ENCODE measurements around the gene CST3. TPM values are rescaled to one million over a fixed set of nuclear protein-coding genes. Genes with fewer than 3 reads are reported as not detected.
A peak's percentile ranks its signal among the peaks of the same experiment; 100 is the strongest.
"Not testable (repeated sequence)": the region's sequence is repeated elsewhere in the genome, so short reads cannot be mapped to it uniquely, and the experiment has no call there.

CST3 gene, protein sequence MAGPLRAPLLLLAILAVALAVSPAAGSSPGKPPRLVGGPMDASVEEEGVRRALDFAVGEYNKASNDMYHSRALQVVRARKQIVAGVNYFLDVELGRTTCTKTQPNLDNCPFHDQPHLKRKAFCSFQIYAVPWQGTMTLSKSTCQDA
- total RNA-seq (1,000 to 10,000 TPM in 1 of 4 donors, 100 to 1,000 TPM in 3; 785 to 1,029 (median 931) TPM), polyA plus RNA-seq (1,076 TPM)
- long read RNA-seq, donor 1, transcript CST3-201 (3 exons, 873 nt): major isoform, 643 of 654 reads
- long read RNA-seq, donor 1, partial matches to known transcripts: 5 of 654 reads
- long read RNA-seq, donor 1, other reads (novel, unspliced or antisense): 2 of 654 reads
- long read RNA-seq, donor 2, transcript CST3-201 (3 exons, 873 nt): major isoform, 577 of 592 reads
- long read RNA-seq, donor 2, partial matches to known transcripts: 8 of 592 reads
- long read RNA-seq, donor 2, other reads (novel, unspliced or antisense): 5 of 592 reads
- long read RNA-seq, donor 3, transcript CST3-203 (4 exons, 3,286 nt): minor isoform, 5 of 329 reads
- long read RNA-seq, donor 3, transcript CST3-201 (3 exons, 873 nt): major isoform, 312 of 329 reads
- long read RNA-seq, donor 3, partial matches to known transcripts: 0 of 329 reads
- long read RNA-seq, donor 3, other reads (novel, unspliced or antisense): 12 of 329 reads
- long read RNA-seq, donor 4, transcript CST3-201 (3 exons, 873 nt): major isoform, 383 of 388 reads
- long read RNA-seq, donor 4, partial matches to known transcripts: 1 of 388 reads
- long read RNA-seq, donor 4, other reads (novel, unspliced or antisense): 3 of 388 reads

DNA sequence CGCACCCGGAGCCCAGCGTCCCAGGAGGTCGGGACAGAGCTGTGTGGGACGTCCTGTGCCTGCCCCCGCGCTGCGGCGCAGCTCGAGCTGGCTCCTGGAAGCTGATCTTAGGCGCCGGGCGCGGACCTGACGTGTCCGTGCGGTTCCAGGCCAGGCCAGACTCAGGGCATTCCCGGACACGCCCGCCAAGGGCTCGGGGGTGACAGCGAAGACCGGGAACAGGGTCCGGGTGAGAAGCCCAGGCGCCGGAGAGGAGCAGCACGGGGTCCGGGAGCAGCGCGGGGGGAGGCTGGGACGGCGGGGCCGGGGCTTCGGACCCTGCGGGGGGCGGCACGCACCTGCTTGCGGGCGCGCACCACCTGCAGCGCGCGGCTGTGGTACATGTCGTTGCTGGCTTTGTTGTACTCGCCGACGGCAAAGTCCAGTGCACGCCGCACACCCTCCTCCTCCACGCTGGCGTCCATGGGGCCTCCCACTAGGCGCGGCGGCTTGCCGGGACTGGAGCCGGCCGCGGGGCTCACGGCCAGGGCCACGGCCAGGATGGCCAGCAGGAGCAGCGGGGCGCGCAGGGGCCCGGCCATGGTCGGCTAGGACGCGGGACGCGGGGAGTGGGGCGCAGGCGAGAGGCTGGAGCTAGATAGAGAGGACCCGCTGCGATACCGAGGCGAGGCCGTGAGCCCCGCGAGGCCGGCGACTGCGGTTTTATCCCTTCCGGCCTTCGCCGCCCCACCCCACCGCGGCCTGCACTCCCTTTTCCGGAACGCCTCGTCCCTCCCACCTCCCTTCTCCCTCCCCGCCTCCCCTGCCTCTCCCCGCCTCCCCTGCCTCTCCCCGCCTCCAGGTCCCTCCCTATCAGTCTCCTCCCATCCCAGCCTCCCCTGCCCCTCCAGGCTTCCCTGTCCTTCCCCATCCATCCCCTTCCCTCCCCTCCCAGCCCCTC, at the start of gene CST3:
Gene CST3 (minus strand): TSS at position 674 of the 940 bp plus-strand sequence. CDS start 93 bp downstream, at position 581.
- ATAC-seq (peak; percentile 91 to 92), DNase-seq (peak; percentile 93 to 97 (median 97))
- intact Hi-C loops (cut with DNase I): no loop called here
- H3K4me1 ChIP-seq (ENCODE audit: control insufficient read depth, insufficient read depth, low read length): peaks cover 6% of the 10 kb centered on the region
- no peaks in the 10 kb centered on the region for H3K9me3 ChIP-seq (ENCODE audit: control insufficient read depth, low read length)
- H3K4me3 ChIP-seq (ENCODE audit: low read length): peak within 1 kb of the TSS; percentile 76
- peak within 1 kb of the TSS; percentile 98 for H3K27ac ChIP-seq (ENCODE audit: low read length)
- no peaks in the 10 kb centered on the region for H3K27me3 ChIP-seq (ENCODE audit: control insufficient read depth, insufficient read depth)
- under 1% methylated on average over 90 of the region's 92 CpGs for WGBS

DNA sequence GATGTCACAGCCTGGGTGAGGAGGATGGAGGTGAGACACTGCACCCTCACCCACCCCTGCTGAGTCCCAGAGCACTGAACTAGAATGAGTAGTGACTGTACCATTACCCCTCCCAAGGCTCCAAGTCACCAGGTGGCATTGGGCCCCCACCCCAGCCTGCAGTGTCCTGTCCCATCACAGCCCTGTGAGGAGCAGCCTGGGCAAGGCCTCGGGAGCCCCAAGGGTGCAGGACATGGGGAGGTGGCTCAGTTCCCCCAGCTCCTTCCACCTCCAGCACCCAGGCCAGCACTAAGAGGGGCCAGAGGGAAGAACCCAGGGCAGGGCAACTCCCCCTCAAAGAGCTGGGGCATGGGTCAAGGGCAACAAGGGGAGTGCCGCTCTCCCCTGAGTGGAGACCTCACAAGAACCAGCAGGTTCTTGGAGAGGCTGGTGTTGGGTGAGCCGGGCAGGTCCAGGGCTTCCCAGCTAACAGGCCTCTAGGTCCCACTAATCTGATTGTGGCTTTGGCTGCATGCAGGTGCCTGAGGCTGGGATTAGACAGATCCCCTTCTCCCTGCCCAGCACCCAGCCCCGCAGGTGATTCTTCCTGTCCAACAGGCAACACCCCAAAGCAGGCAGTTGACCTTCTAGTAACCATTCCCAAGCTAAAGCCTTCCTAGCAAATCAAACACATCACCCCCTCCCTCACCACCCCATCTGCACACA, 48.4 kb upstream of the CST3 start:
- H3K4me1 ChIP-seq (ENCODE audit: control insufficient read depth, insufficient read depth, low read length): no peaks in the 10 kb centered on the region
- 84% methylated on average over 4 of the region's 4 CpGs for WGBS
- intact Hi-C loops (cut with DNase I): no loop called here
- no peak overlapping the region for H3K4me3 ChIP-seq (ENCODE audit: low read length)
- ATAC-seq (no peak), DNase-seq (no peak)
- H3K9me3 ChIP-seq (ENCODE audit: control insufficient read depth, low read length): no peaks in the 10 kb centered on the region
- H3K27ac ChIP-seq (ENCODE audit: low read length): no peak overlapping the region
- no peaks in the 10 kb centered on the region for H3K27me3 ChIP-seq (ENCODE audit: control insufficient read depth, insufficient read depth)

DNA sequence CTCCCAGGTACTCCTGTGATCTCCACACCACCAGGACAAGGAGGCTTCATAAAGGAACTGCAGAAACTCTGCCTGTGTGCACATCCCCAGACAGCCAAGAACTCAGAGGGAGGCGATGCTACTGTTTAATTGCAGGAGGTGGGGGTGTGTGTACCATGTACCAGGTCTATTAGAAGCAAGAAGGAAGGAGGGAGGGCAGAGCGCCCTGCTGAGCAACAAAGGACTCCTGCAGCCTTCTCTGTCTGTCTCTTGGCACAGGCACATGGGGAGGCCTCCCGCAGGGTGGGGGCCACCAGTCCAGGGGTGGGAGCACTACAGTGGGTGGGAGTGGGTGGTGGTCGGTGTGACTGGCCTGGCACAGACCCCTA, 47.8 kb upstream of the CST3 start:
- WGBS: 80% methylated on average over 4 of the region's 4 CpGs

DNA sequence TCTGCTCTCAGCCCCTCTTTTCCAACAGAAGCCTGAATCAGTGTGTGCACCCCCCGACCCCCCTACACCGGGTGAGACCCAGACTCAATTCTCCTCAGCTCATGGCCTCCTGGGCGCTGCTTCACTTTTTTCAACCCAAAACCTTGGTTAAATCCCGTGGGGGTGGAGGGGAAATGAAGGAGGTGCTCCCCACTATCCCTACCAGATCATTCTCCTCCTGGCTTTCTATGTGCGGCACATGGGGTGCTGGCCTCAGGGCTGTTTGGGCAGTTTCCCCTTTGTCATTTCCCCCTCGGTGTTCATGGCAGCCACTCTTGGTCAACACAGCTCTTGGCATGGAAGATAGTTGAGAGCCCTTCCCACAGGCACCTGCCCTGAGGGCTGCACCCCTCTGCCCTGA, 46.5 kb upstream of the CST3 start:
- H3K9me3 ChIP-seq (ENCODE audit: control insufficient read depth, low read length): no peaks in the 10 kb centered on the region
- 88% methylated on average over 6 of the region's 6 CpGs for WGBS
- ATAC-seq (no peak), DNase-seq (no peak)
- no peak overlapping the region for H3K4me3 ChIP-seq (ENCODE audit: low read length)
- H3K27me3 ChIP-seq (ENCODE audit: control insufficient read depth, insufficient read depth): no peaks in the 10 kb centered on the region
- intact Hi-C loops (cut with DNase I): no loop called here
- H3K27ac ChIP-seq (ENCODE audit: low read length): no peak overlapping the region
- H3K4me1 ChIP-seq (ENCODE audit: control insufficient read depth, insufficient read depth, low read length): no peaks in the 10 kb centered on the region

More for the DNA sequence above, 47.8 kb upstream of the CST3 start:
- H3K9me3 ChIP-seq (ENCODE audit: control insufficient read depth, low read length); intact Hi-C loops (cut with DNase I); ATAC-seq; DNase-seq; H3K4me3 ChIP-seq (ENCODE audit: low read length); H3K27me3 ChIP-seq (ENCODE audit: control insufficient read depth, insufficient read depth); H3K27ac ChIP-seq (ENCODE audit: low read length); H3K4me1 ChIP-seq (ENCODE audit: control insufficient read depth, insufficient read depth, low read length): not testable (repeated sequence)

DNA sequence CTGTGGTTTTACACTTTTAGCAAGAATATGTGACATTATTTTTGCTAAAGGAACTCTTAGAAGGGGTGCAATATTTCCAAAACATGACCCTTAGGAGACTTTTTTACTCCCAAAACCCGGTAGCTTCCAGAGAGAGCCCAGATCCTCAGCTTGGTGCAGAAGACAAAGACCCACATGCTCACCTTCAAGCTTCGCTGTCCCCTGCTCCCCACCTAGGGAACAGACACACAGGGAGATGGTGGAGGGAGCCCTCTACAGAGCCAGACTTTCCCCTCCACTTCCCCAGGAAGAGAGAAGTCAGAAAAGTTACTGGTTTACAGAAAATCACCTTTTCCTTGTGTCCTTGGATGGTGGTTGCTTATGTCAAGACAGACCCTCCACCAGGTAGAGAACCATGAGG, 46.1 kb upstream of the CST3 start:
- intact Hi-C loops (cut with DNase I): no loop called here
- no peaks in the 10 kb centered on the region for H3K27me3 ChIP-seq (ENCODE audit: control insufficient read depth, insufficient read depth)
- WGBS: 94% methylated on average over 2 of the region's 2 CpGs

DNA sequence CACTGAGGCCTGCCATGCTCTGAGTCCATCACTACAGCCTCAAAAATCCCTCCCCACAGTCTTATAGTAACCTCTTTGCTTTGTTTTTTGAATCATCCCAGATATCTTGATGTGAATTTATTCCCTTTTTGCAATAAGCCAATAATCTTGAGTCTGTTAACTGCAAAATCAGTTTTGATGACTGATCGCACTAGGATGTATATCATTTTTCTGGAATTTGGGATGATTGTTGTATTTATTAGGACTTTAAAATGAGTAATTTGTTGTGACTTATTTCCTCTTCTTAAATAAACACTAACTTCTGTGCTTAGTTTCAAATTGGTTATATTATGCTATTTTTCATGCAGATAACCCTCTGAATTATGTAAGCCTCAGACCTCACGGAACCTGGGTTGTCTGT, 45.5 kb upstream of the CST3 start:
- Histone ChIP-seq H3K27me3 (ENCODE audit: control insufficient read depth, insufficient read depth) (no peaks in the 10 kb centered on the region), H3K27ac (ENCODE audit: low read length) (no peak overlapping the region), H3K4me1 (ENCODE audit: control insufficient read depth, insufficient read depth, low read length) (no peaks in the 10 kb centered on the region), H3K9me3 (ENCODE audit: control insufficient read depth, low read length) (no peaks in the 10 kb centered on the region), H3K4me3 (ENCODE audit: low read length) (no peak overlapping the region)
- WGBS: 89% methylated on average over 2 of the region's 2 CpGs
- intact Hi-C loops (cut with DNase I): no loop called here
- ATAC-seq (no peak), DNase-seq (no peak)

More for the DNA sequence above, 46.1 kb upstream of the CST3 start:
- no peak for ATAC-seq
- no peak overlapping the region for H3K4me3 ChIP-seq (ENCODE audit: low read length)
- DNase-seq: no peak
- H3K9me3 ChIP-seq (ENCODE audit: control insufficient read depth, low read length): no peaks in the 10 kb centered on the region
- no peaks in the 10 kb centered on the region for H3K4me1 ChIP-seq (ENCODE audit: control insufficient read depth, insufficient read depth, low read length)
- no peak overlapping the region for H3K27ac ChIP-seq (ENCODE audit: low read length)

DNA sequence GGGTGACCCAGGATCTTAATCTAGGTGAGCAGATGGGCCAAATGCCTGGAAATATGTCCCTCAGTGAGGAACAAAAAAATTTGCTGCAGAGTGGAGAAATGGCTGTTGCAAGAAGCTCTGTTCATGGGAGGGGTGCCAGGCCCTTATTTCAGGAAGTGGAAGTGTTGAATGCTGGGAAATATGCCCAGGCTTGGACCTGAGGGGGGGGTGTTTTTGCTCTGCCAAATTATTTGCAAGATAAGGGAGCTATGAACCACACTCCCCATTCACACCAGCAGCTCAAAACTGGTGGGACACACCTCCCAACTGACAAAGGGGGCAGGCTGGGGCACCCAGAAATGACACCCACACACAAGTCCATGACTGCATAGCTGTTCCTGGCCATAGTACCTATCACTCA, 42.4 kb upstream of the CST3 start:
- Histone ChIP-seq H3K27ac (ENCODE audit: low read length) (no peak overlapping the region), H3K27me3 (ENCODE audit: control insufficient read depth, insufficient read depth) (no peaks in the 10 kb centered on the region), H3K4me3 (ENCODE audit: low read length) (no peak overlapping the region), H3K9me3 (ENCODE audit: control insufficient read depth, low read length) (no peaks in the 10 kb centered on the region), H3K4me1 (ENCODE audit: control insufficient read depth, insufficient read depth, low read length) (no peaks in the 10 kb centered on the region)
- DNase-seq: peak; percentile 58 to 81 (median 62)
- ATAC-seq: peak; percentile 66 to 70
- intact Hi-C loops (cut with DNase I): no loop called here

DNA sequence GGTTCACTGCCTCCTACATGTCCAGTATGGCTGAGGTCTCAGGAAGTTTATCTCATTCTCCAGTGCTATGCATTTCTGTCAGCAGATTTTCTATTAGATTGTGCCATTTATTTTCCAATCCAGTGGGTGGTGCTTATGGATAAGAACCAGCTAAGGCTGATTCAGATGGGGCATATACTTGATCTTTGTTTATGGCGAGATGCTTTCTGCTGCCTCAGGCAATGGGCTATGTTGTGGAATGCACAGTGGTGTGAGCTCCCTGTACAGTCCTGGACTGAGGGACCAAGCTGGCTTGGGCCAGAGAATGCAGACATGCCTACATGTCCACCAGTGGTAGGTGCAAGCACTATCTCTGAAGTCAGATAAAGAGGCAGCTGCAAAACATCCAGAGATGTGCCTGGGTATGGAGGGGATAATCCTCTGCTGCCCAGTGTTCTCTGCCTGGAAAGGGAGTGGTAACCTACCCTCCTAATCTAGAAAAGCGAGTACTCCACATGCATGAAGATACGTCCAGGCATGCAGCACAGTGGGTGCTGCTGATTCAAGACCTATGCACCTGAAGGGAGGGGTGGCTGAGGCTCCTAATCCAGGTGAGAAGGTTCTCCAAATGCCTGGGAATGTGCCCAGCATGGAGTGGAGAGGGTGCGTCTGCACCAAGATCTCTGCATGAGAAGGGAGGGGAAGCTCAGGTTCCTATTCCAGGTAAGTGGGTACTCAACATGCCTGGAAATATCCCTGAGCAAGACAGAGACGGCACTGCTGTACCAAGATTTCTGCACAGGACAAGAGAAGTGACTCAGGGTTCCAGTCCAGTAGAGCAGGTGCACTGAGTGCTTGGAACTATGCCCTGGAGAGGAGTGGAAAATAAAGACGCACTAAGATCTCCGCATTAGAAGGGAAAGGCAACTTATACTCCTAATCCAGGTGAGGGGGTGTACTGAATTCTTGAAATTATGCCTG, 41.7 kb upstream of the CST3 start:
- no peak overlapping the region for H3K4me3 ChIP-seq (ENCODE audit: low read length)
- 93% methylated on average over 7 of the region's 7 CpGs for WGBS
- H3K4me1 ChIP-seq (ENCODE audit: control insufficient read depth, insufficient read depth, low read length): no peaks in the 10 kb centered on the region
- ATAC-seq (peak in 1 of 2 donors; percentile 14), DNase-seq (no peak)
- H3K9me3 ChIP-seq (ENCODE audit: control insufficient read depth, low read length): no peaks in the 10 kb centered on the region
- H3K27ac ChIP-seq (ENCODE audit: low read length): no peak overlapping the region
- H3K27me3 ChIP-seq (ENCODE audit: control insufficient read depth, insufficient read depth): no peaks in the 10 kb centered on the region
- intact Hi-C loops (cut with DNase I): no loop called here

DNA sequence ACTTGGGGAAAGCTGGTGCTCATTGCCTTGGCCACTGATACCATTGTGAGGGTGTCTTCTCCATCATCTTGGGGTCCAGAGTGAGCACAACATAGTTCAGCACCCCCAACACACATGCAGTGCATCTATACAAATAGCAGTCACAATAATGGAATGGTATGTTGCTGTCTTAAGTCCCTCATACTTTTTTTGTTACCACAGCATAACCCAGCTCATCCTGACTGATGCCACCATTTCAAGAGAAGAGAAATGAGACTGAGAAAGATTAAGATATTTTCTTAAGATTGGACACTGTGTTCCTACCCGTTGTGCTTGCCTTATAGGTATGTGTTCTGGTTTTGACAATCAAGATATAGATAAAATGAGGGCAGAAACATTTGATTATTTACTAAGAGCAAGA, 35.5 kb upstream of the CST3 start:
- H3K27me3 ChIP-seq (ENCODE audit: control insufficient read depth, insufficient read depth): no peaks in the 10 kb centered on the region
- no peak for ATAC-seq

More for the DNA sequence above, 35.5 kb upstream of the CST3 start:
- Histone ChIP-seq H3K4me1 (ENCODE audit: control insufficient read depth, insufficient read depth, low read length) (no peaks in the 10 kb centered on the region), H3K9me3 (ENCODE audit: control insufficient read depth, low read length) (no peaks in the 10 kb centered on the region), H3K4me3 (ENCODE audit: low read length) (no peak overlapping the region), H3K27ac (ENCODE audit: low read length) (no peak overlapping the region)
- 47% methylated on average over 1 of the region's 1 CpG for WGBS
- intact Hi-C loops (cut with DNase I): no loop called here
- no peak for DNase-seq

Measured in right cardiac atrium (tissue), 5 donors.